ENCODE measurements around the gene TEX26. TPM values are rescaled to one million over a fixed set of nuclear protein-coding genes. Genes with fewer than 3 reads are reported as not detected.

Gene TEX26
- total RNA-seq, 1 donor from 2014 or later, result not detected

DNA sequence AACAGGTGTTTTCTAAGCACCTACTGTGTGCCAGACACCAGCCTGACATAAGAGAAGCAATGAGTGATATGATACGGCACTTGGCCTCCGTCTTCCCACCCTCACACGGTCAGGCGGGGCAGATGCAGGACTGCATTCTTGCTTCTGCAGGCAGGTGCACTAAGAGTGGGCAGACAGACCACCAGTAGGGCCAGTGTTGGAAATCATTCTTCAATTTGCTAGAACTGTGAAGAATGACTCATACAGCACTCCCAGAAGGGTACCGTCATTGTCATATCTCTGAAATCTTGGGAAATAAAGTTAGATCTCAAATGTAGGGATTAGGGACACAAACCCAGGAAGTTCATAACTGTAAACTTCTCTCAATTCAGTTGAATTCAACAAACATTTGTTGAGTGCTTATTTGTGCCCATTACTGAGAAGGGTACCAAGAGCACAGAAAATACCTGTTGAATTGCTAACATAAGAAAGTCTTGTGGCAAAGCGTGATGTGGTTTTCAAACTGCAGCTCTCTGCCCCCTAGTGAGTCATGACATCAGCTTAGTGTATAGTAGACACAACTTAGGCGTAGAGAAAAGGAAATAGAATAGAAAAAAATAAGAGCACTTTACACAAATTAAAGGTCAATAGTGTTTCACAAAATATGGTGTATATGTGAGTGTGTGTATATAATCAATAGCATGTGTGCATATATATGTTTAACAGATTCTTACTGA is 76.1 kb downstream of the TEX26 start:
- no peak overlapping the region for H3K4me3 Mint-ChIP-seq
- no peaks in the 10 kb centered on the region for H3K27me3 Mint-ChIP-seq (ENCODE audit: low read depth)
- TF ChIP-seq, protein P1, sequence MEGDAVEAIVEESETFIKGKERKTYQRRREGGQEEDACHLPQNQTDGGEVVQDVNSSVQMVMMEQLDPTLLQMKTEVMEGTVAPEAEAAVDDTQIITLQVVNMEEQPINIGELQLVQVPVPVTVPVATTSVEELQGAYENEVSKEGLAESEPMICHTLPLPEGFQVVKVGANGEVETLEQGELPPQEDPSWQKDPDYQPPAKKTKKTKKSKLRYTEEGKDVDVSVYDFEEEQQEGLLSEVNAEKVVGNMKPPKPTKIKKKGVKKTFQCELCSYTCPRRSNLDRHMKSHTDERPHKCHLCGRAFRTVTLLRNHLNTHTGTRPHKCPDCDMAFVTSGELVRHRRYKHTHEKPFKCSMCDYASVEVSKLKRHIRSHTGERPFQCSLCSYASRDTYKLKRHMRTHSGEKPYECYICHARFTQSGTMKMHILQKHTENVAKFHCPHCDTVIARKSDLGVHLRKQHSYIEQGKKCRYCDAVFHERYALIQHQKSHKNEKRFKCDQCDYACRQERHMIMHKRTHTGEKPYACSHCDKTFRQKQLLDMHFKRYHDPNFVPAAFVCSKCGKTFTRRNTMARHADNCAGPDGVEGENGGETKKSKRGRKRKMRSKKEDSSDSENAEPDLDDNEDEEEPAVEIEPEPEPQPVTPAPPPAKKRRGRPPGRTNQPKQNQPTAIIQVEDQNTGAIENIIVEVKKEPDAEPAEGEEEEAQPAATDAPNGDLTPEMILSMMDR (conservative IDR thresholded peaks at IDR 0.05), result no peak
- H3K27ac Mint-ChIP-seq (ENCODE audit: unreplicated experiment), result no peak overlapping the region
- H3K36me3 Mint-ChIP-seq (ENCODE audit: low read depth), result no peaks in the 10 kb centered on the region
- peaks cover 19% of the 10 kb centered on the region for H3K4me1 Mint-ChIP-seq
- DNase-seq (ENCODE audit: low read depth, low spot score), result no peak
- no peaks in the 10 kb centered on the region for H3K9me3 Mint-ChIP-seq

- H3K27me3 Mint-ChIP-seq (ENCODE audit: low read depth), result no peaks in the 10 kb centered on the region
- no peaks in the 10 kb centered on the region for H3K9me3 Mint-ChIP-seq
- H3K36me3 Mint-ChIP-seq (ENCODE audit: low read depth), result no peaks in the 10 kb centered on the region
- H3K4me3 Mint-ChIP-seq, result no peak overlapping the region
- peaks cover 19% of the 10 kb centered on the region for H3K4me1 Mint-ChIP-seq
- DNase-seq (ENCODE audit: low read depth, low spot score), result no peak
- TF ChIP-seq, protein P1 (conservative IDR thresholded peaks at IDR 0.05), result no peak
- H3K27ac Mint-ChIP-seq (ENCODE audit: unreplicated experiment), result no peak overlapping the region
Observed at GRCh38 chr13:31009166-31009565, 76.7 kb downstream of the TEX26 start.

DNA sequence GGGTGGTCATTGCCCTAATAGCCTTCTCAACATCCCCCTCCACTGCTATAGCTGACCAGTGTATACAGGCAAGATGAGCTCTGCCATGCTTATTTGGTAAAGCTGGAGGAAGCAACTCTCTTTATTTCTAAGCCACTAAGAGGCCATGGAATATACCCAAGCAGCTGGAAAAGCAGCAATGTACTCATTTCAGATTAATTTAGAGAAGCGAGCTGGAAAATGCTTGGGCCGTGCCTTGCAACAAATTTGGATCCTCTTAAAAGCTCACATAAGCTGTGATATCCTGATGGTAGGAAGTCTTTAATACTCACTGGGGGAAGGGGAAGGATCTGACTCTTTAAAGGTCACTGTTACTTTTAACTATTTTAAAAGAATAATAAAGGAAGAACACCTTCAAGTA is 77.8 kb downstream of the TEX26 start:
- H3K36me3 Mint-ChIP-seq (ENCODE audit: low read depth), result no peaks in the 10 kb centered on the region
- H3K9me3 Mint-ChIP-seq, result no peaks in the 10 kb centered on the region
- peaks cover 19% of the 10 kb centered on the region for H3K4me1 Mint-ChIP-seq
- TF ChIP-seq, protein P1 (conservative IDR thresholded peaks at IDR 0.05), result no peak
- H3K4me3 Mint-ChIP-seq, result no peak overlapping the region
- H3K27me3 Mint-ChIP-seq (ENCODE audit: low read depth), result no peaks in the 10 kb centered on the region
- H3K27ac Mint-ChIP-seq (ENCODE audit: unreplicated experiment), result no peak overlapping the region
- no peak for DNase-seq (ENCODE audit: low read depth, low spot score)

DNA sequence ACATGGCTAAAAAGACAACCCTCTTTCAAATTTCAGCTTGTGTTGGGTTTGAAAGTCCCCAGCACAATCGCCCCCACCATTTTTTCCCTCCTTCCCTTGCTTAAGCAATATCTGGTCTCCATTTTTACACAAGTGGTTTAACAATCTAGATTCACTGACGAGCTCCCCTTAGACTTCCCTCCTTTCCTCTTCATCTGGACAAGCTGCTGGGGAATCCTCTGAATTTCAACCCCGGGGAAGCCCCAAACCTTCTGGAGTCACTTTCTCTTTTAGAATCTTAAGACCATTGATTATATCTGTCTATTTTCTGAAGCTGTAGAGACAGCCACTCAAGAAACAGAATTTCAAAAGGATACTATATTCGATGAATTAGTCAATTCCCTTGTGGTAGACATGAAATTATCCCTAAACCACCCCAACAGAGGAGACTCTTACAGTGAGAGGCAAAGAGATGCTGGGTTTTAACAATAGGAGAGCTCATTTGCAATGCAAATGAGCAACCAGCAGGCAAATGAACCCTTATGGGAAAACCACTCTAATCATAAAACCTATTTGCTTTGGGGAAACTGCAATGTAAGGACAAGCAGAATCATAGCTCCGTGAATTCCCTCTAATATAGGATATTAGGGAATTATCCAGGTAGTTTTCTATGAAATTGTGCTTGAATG is 78.9 kb downstream of the TEX26 start:
- no peak overlapping the region for H3K27ac Mint-ChIP-seq (ENCODE audit: unreplicated experiment)
- no peak for DNase-seq (ENCODE audit: low read depth, low spot score)

GRCh38 chr13:31011901-31012654 is 79.6 kb downstream of the TEX26 start:
- Mint-ChIP-seq H3K4me3 (no peak overlapping the region), H3K4me1 (peaks cover 19% of the 10 kb centered on the region), H3K27ac (ENCODE audit: unreplicated experiment) (no peak overlapping the region), H3K36me3 (ENCODE audit: low read depth) (no peaks in the 10 kb centered on the region), H3K27me3 (ENCODE audit: low read depth) (no peaks in the 10 kb centered on the region), H3K9me3 (no peaks in the 10 kb centered on the region)
- DNase-seq (ENCODE audit: low read depth, low spot score), result no peak
- TF ChIP-seq, protein P1 (conservative IDR thresholded peaks at IDR 0.05), result no peak

More for the DNA sequence above, 78.9 kb downstream of the TEX26 start:
- peaks cover 19% of the 10 kb centered on the region for H3K4me1 Mint-ChIP-seq
- TF ChIP-seq, protein P1 (conservative IDR thresholded peaks at IDR 0.05), result no peak
- no peak overlapping the region for H3K4me3 Mint-ChIP-seq
- no peaks in the 10 kb centered on the region for H3K36me3 Mint-ChIP-seq (ENCODE audit: low read depth)
- no peaks in the 10 kb centered on the region for H3K27me3 Mint-ChIP-seq (ENCODE audit: low read depth)
- H3K9me3 Mint-ChIP-seq, result no peaks in the 10 kb centered on the region

Measured in neural crest cell (in vitro differentiated cells).